ENCODE measurements around the gene ATP6V1F.

The ATP6V1F gene

GRCh38 chr7:128835790-128836641, 26.6 kb upstream of the ATP6V1F start:
- DNase-seq (ENCODE audit: low read depth in 3 of 3), result no peak

- DNase-seq (ENCODE audit: low read depth in 3 of 3), result no peak
Measured at GRCh38 chr7:128836729-128837348, 25.8 kb upstream of the ATP6V1F start.

GRCh38 chr7:128837521-128837921, 25.1 kb upstream of the ATP6V1F start:
- no peak for DNase-seq (ENCODE audit: low read depth in 3 of 3)

GRCh38 chr7:128838109-128838779, 24.4 kb upstream of the ATP6V1F start:
- no peak for DNase-seq (ENCODE audit: low read depth in 3 of 3)

GRCh38 chr7:128838981-128839731, 23.5 kb upstream of the ATP6V1F start:
- no peak for DNase-seq (ENCODE audit: low read depth in 3 of 3)

- no peak for DNase-seq (ENCODE audit: low read depth in 3 of 3)
Measured at GRCh38 chr7:128839751-128840177, 22.9 kb upstream of the ATP6V1F start.

- no peak for DNase-seq (ENCODE audit: low read depth in 3 of 3)
Measured at GRCh38 chr7:128840326-128841170, 22.1 kb upstream of the ATP6V1F start.

- DNase-seq (ENCODE audit: low read depth in 3 of 3), result no peak
Measured at GRCh38 chr7:128841171-128841690, 21.4 kb upstream of the ATP6V1F start.

- DNase-seq (ENCODE audit: low read depth in 3 of 3), result peak; percentile 43 to 53 (median 47)
Measured at GRCh38 chr7:128841921-128842673, 20.6 kb upstream of the ATP6V1F start.

- DNase-seq (ENCODE audit: low read depth in 3 of 3), result no peak
Measured at GRCh38 chr7:128842674-128843641, 19.7 kb upstream of the ATP6V1F start.

GRCh38 chr7:128843938-128844621, 18.6 kb upstream of the ATP6V1F start:
- DNase-seq (ENCODE audit: low read depth in 3 of 3), result no peak

GRCh38 chr7:128844777-128845311, 17.8 kb upstream of the ATP6V1F start:
- no peak for DNase-seq (ENCODE audit: low read depth in 3 of 3)

- no peak for DNase-seq (ENCODE audit: low read depth in 3 of 3)
Measured at GRCh38 chr7:128845475-128845874, 17.2 kb upstream of the ATP6V1F start.

- DNase-seq (ENCODE audit: low read depth in 3 of 3), result no peak
Measured at GRCh38 chr7:128845987-128846386, 16.7 kb upstream of the ATP6V1F start.

- DNase-seq (ENCODE audit: low read depth in 3 of 3), result no peak
Measured at GRCh38 chr7:128846781-128847444, 15.7 kb upstream of the ATP6V1F start.

GRCh38 chr7:128847721-128848211, 14.9 kb upstream of the ATP6V1F start:
- DNase-seq (ENCODE audit: low read depth in 3 of 3), result no peak

Measured in stimulated activated CD4-positive, alpha-beta T cell treated with anti-CD3 and anti-CD28 coated beads, TNF-alpha, amount 100 ng/mL, for 48 hours (primary cell).